K562 (cell line): Measurements from ENCODE around the gene TMOD2. TPM values are rescaled to one million over a fixed set of nuclear protein-coding genes. Genes with fewer than 3 reads are reported as not detected.

ENCODE experiments used
- ATAC-seq: fragments of 200-7000 bp; cut with Tn5 transposase; 3 replicates; pipeline ENCODE4 v1.9.1; 2020; ENCODE audit warnings: moderate library complexity
- BruUV-seq: library from RNA; stranded (reverse); fragments of 400-500 nt; replicated peaks from 2 replicates; lab custom pipeline; 2021; lab: Mats Ljungman, UMichigan
- CTCF ChIA-PET: fragments of 300-600 bp; formaldehyde crosslinking; extraction: SDS; loops from one replicate; lab custom pipeline; 2021; ENCODE audit warnings: low intra/inter-chr PET ratio; lab: Yijun Ruan, JAX
- POLR2A ChIA-PET: fragments of 300-600, 350-650 bp; sonication (Branson Sonifier 250); formaldehyde crosslinking; extraction: SDS; loops from one replicate; lab custom pipeline; 2021; ENCODE audit warnings: antibody characterized with exemption, inconsistent platforms; lab: Yijun Ruan, JAX
- DNase-seq, 4 experiments: peaks; one replicate each; pipeline versions ENCODE4 v3.0.0 to v3.0.0-alpha.2; 2011 to 2018; ENCODE audit warnings: low spot score in 3 of 4, mixed read lengths in 3 of 4; ENCODE audit errors: extremely low read depth in 1 of 4
- FAIRE-seq: peaks from 2 replicates; lab custom pipeline; 2011; peaks lifted over from hg19 to GRCh38; lab: Jason Lieb, UNC
- H2AFZ ChIP-seq: 2 replicates; pipeline ENCODE4 v1.6.0; 2011; ENCODE audit warnings: low read depth, low read length, control low read depth, inconsistent platforms
- H3K27ac ChIP-seq: fragments of 200-600 bp; 3 replicates; pipeline ENCODE4 v1.8.0; 2011; ENCODE audit warnings: low read depth, mild to moderate bottlenecking, control low read depth, inconsistent platforms, low read length, moderate library complexity, mixed read lengths; ENCODE audit errors: extremely low read depth
- H3K27me3 ChIP-seq, 2 experiments: fragments of 300-600 bp in 1 of 2; 2 replicates in 1 of 2; 3 replicates in 1 of 2; pipeline versions ENCODE4 v1.6.0 to v1.8.0; 2011; ENCODE audit warnings: inconsistent platforms in 2 of 2, low read length in 2 of 2, mild to moderate bottlenecking in 1 of 2, mixed read lengths in 1 of 2, moderate library complexity in 1 of 2; ENCODE audit not compliant: control insufficient read depth in 2 of 2, insufficient read depth in 2 of 2
- H3K36me3 ChIP-seq: fragments of 300-600 bp; 3 replicates; pipeline ENCODE4 v1.8.0; 2011; ENCODE audit warnings: mild to moderate bottlenecking, low read length, inconsistent platforms; ENCODE audit not compliant: control insufficient read depth, insufficient read depth
- H3K4me1 ChIP-seq, 2 experiments: fragments of 200-600 bp in 1 of 2; replicated peaks in 1 of 2; 2 replicates in 1 of 2; 3 replicates in 1 of 2; pipeline versions ENCODE4 v1.5.1 to v1.8.0; 2011; ENCODE audit warnings: inconsistent platforms in 2 of 2, low read length in 2 of 2, mild to moderate bottlenecking in 1 of 2, mixed read lengths in 1 of 2, moderate library complexity in 1 of 2; ENCODE audit not compliant: control insufficient read depth in 2 of 2, insufficient read depth in 2 of 2
- H3K4me2 ChIP-seq: 2 replicates; pipeline ENCODE4 v1.6.1; 2011; ENCODE audit warnings: low read length, control low read depth, inconsistent platforms, mixed read lengths; ENCODE audit not compliant: insufficient read depth
- H3K4me3 ChIP-seq: fragments of 200-600 bp; sonication (generic), shearing (Covaris generic); 2 replicates; pipeline ENCODE4 v1.5.1; 2016; ENCODE audit warnings: control low read depth, inconsistent platforms
- H3K79me2 ChIP-seq: fragments of 200-600 bp; 3 replicates; pipeline ENCODE4 v1.8.0; 2011; ENCODE audit warnings: low read length, inconsistent platforms; ENCODE audit not compliant: control insufficient read depth, insufficient read depth
- H3K9ac ChIP-seq, 2 experiments: 2 replicates each; pipeline versions ENCODE4 v1.6.0 to v1.6.1; 2011; ENCODE audit warnings: low read depth in 2 of 2, low read length in 2 of 2, control low read depth in 1 of 2, inconsistent platforms in 1 of 2, mild to moderate bottlenecking in 1 of 2, mixed read lengths in 1 of 2; ENCODE audit not compliant: insufficient read depth in 1 of 2
- H3K9me1 ChIP-seq: one replicate; pipeline ENCODE4 v1.6.0; 2011; ENCODE audit warnings: inconsistent platforms, mild to moderate bottlenecking, low read length, moderate library complexity; ENCODE audit not compliant: control insufficient read depth, insufficient read depth
- H3K9me3 ChIP-seq: replicated peaks from 2 replicates; pipeline ENCODE4 v1.5.1; 2011; ENCODE audit warnings: low read depth, low read length, inconsistent platforms; ENCODE audit not compliant: control insufficient read depth, insufficient read depth
- H4K20me1 ChIP-seq: replicated peaks from 2 replicates; pipeline ENCODE4 v1.6.1; 2011; ENCODE audit warnings: low read length, inconsistent platforms, mixed read lengths; ENCODE audit not compliant: control insufficient read depth, insufficient read depth
- CEBPB ChIP-seq: fragments of 450-650 bp; IDR thresholded peaks from 2 replicates; pipeline ENCODE4 v1.6.1; 2016; ENCODE audit warnings: missing genetic modification characterization, missing compliant biosample characterization
- CREB3L1 ChIP-seq: fragments of 450-650 bp; IDR thresholded peaks from 2 replicates; pipeline ENCODE4 v1.6.1; 2014; ENCODE audit warnings: low read depth, mild to moderate bottlenecking, moderate library complexity, borderline replicate concordance
- FOXJ3 ChIP-seq: sonication (generic); formaldehyde crosslinking; IDR thresholded peaks from 2 replicates; pipeline ENCODE4 v1.4.0; 2020; ENCODE audit warnings: mild to moderate bottlenecking, missing genetic modification reagents
- L3MBTL2 ChIP-seq: fragments of 450-650 bp; IDR thresholded peaks from 2 replicates; pipeline ENCODE4 v1.6.1; 2016; ENCODE audit warnings: mild to moderate bottlenecking, moderate library complexity
- RBFOX2 ChIP-seq: fragments of 200-400 bp; formaldehyde crosslinking; IDR thresholded peaks from 2 replicates; pipeline ENCODE4 v1.6.1; 2017; ENCODE audit warnings: low read depth, mild to moderate bottlenecking, low read length, moderate library complexity
- RFX1 ChIP-seq: fragments of 450-650 bp; IDR thresholded peaks from 2 replicates; pipeline ENCODE4 v1.6.1; 2016; ENCODE audit warnings: mild to moderate bottlenecking, moderate library complexity
- SLC30A9 ChIP-seq: fragments of 250-450 bp; sonication (Bioruptor Pico); IDR thresholded peaks from 2 replicates; pipeline ENCODE4 v1.8.0; 2022; ENCODE audit warnings: mild to moderate bottlenecking, moderate library complexity
- STAT5A ChIP-seq: IDR thresholded peaks from 2 replicates; pipeline ENCODE4 v1.6.1; 2012; ENCODE audit warnings: low read length, inconsistent platforms, borderline replicate concordance
- ZNF217 ChIP-seq: sonication (generic); formaldehyde crosslinking; IDR thresholded peaks from 2 replicates; pipeline ENCODE4 v1.8.0; 2022; ENCODE audit warnings: mild to moderate bottlenecking, missing genetic modification reagents
- ZNF316 ChIP-seq: fragments of 450-650 bp; IDR thresholded peaks from 2 replicates; pipeline ENCODE4 v1.6.1; 2016
- WGBS: fragments of 100-300 bp; shearing (Covaris generic); methylation state at CpG from one replicate; pipeline ENCODE4 v1.1.6; 2016; ENCODE audit warnings: low coverage, mixed read lengths; ENCODE audit not compliant: insufficient coverage; ENCODE audit errors: missing lambda C conversion rate; 5-methylcytosine and 5-hydroxymethylcytosine counted together
- in situ Hi-C: fragments of 300-500 bp; cut with MboI; formaldehyde crosslinking; loops from 4 replicates; pipeline ENCODE4 v1.15.0; 2018; ENCODE audit warnings: inconsistent platforms, mixed read lengths
- intact Hi-C: fragments of 100-400 bp; cut with micrococcal nuclease; formaldehyde crosslinking; loops from 2 replicates; pipeline ENCODE4 v1.14.2; 2022
- polyA plus RNA-seq, 8 experiments: library from polyadenylated mRNA; depleted of rRNA in 4 of 8; stranded (reverse) in 5 of 8; unstranded in 3 of 8; fragments of >200 nt; fragmentation: Nextera tagmentation in 2 of 8; fragmentation: Illumina TruSeq in 1 of 8; extraction: Ambion mirVana in 2 of 8; extraction: Trizol in 1 of 8; gene quantifications; 2 replicates each; pipeline versions ENCODE4 v1.2.1 to v1.2.3, GENCODE V29; 2011 to 2014; ENCODE audit warnings: inconsistent platforms in 1 of 8, missing spikeins in 1 of 8
- total RNA-seq, 7 experiments: library from RNA; depleted of rRNA in 6 of 7; stranded (reverse); fragments of >200 nt in 6 of 7; fragmentation: Illumina TruSeq in 2 of 7; extraction: Trizol in 2 of 7; gene quantifications; 2 replicates each; pipeline versions ENCODE4 v1.2.1 to v1.2.3, GENCODE V29; 2011 to 2021; ENCODE audit warnings: low replicate concordance in 1 of 7
- TF ChIP-seq, protein P1 (sequence below): fragments of 200-800 bp; sonication (Bioruptor generic); IDR thresholded peaks from 2 replicates; pipeline ENCODE4 v1.6.1; 2017; ENCODE audit warnings: missing genetic modification characterization, missing compliant biosample characterization
- TF ChIP-seq, protein P2 (sequence below): fragments of 150-350 bp; IDR thresholded peaks from 2 replicates; pipeline ENCODE4 v1.6.1; 2014; ENCODE audit warnings: low read depth, mild to moderate bottlenecking, low read length, borderline replicate concordance

The TMOD2 gene
- total and polyA plus RNA-seq, 9 of the 15 experiments (the other 6 are each of a cell fraction or from before 2014, with no cell fraction given): 0.49 to 3.8 (median 3.0) TPM

DNA sequence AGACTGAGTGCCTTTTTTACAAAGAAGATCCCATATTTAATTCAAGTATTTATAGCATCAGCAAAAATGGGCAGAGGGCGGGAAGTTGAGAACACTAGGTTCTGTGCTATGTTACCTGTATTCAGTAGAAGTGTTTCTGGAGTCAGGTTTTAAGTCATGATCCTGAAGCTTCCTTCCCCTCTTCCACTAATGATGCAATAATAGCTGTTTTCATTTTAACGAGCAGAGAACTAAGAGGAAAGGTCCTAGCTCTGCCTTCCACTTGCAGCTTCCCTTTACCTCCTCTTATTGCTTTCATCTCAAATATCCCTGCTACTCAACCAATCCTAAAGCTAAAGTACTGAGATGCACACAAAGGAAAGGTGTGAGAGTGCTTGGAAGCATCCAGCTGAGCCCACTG lies 61.2 kb downstream of the TMOD2 start (continued):
- TF ChIP-seq, protein P1, sequence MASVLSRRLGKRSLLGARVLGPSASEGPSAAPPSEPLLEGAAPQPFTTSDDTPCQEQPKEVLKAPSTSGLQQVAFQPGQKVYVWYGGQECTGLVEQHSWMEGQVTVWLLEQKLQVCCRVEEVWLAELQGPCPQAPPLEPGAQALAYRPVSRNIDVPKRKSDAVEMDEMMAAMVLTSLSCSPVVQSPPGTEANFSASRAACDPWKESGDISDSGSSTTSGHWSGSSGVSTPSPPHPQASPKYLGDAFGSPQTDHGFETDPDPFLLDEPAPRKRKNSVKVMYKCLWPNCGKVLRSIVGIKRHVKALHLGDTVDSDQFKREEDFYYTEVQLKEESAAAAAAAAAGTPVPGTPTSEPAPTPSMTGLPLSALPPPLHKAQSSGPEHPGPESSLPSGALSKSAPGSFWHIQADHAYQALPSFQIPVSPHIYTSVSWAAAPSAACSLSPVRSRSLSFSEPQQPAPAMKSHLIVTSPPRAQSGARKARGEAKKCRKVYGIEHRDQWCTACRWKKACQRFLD (CRISPR knock-in tag): no peak
- TF ChIP-seq STAT5A (no peak), ZNF316 (0 out of 2 replicates have a peak, but pooled peaks have one; percentile 9), CEBPB (tag) (peak; percentile 36; the same call in 1 of the 2 replicates), L3MBTL2 (no peak), SLC30A9 (CRISPR knock-in tag) (no peak), ZNF217 (CRISPR knock-in tag) (no peak), RFX1 (no peak), CREB3L1 (no peak)
- TF ChIP-seq, all 486 proteins: peak for 4

GRCh38 chr15:51814606-51815005 lies 63.2 kb downstream of the TMOD2 start:
- Histone ChIP-seq H3K36me3 (no peaks in the 10 kb centered on the region), H3K9me3 (peaks cover 9% of the 10 kb centered on the region; the same call in 1 of the 2 replicates), H3K9me1 (no peaks in the 10 kb centered on the region), H3K4me2 (no peak overlapping the region)
- BruUV-seq: no TSS peak
- FAIRE-seq: no peak
- in situ Hi-C loops: no loop called here
- CTCF ChIA-PET: no interaction called here
- ATAC-seq: peak; percentile 25; the same call in 1 of the 3 replicates
- no peak for DNase-seq
- TF ChIP-seq, protein P2, sequence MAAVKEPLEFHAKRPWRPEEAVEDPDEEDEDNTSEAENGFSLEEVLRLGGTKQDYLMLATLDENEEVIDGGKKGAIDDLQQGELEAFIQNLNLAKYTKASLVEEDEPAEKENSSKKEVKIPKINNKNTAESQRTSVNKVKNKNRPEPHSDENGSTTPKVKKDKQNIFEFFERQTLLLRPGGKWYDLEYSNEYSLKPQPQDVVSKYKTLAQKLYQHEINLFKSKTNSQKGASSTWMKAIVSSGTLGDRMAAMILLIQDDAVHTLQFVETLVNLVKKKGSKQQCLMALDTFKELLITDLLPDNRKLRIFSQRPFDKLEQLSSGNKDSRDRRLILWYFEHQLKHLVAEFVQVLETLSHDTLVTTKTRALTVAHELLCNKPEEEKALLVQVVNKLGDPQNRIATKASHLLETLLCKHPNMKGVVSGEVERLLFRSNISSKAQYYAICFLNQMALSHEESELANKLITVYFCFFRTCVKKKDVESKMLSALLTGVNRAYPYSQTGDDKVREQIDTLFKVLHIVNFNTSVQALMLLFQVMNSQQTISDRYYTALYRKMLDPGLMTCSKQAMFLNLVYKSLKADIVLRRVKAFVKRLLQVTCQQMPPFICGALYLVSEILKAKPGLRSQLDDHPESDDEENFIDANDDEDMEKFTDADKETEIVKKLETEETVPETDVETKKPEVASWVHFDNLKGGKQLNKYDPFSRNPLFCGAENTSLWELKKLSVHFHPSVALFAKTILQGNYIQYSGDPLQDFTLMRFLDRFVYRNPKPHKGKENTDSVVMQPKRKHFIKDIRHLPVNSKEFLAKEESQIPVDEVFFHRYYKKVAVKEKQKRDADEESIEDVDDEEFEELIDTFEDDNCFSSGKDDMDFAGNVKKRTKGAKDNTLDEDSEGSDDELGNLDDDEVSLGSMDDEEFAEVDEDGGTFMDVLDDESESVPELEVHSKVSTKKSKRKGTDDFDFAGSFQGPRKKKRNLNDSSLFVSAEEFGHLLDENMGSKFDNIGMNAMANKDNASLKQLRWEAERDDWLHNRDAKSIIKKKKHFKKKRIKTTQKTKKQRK: no peak
- TF ChIP-seq FOXJ3 (no peak), RBFOX2 (no peak)
- TF ChIP-seq, all 486 proteins: peak for 0
- intact Hi-C loops: no loop called here
- Histone ChIP-seq H2AFZ (0 out of 2 replicates have a peak overlapping the region, but pooled peaks have one; percentile 44), H3K4me1 (peaks cover 0 to 18% of the 10 kb centered on the region in 2 experiments; a peak in 4 of 5 replicates), H3K79me2 (no peaks in the 10 kb centered on the region), H3K4me3 (no peak overlapping the region), H3K27ac (no peak overlapping the region), H3K27me3 (no peaks in the 10 kb centered on the region), H3K9ac (no peak overlapping the region), H4K20me1 (no peaks in the 10 kb centered on the region)
- 45% methylated on average over 3 of the region's 3 CpGs for WGBS
- POLR2A ChIA-PET: interaction anchor here (1.2 kb wide), 1 partner anchor 27 kb away, joined by 3 read pairs; no protein-coding TSS in a partner anchor
